GM23338 (cell line): ENCODE data around the gene SIRPA.

Experiments used
- EZH2 ChIP-seq: fragments of 200-600 bp; sonication (generic); IDR thresholded peaks from one replicate; pipeline ENCODE4 v1.8.0; 2017; ENCODE audit warnings: antibody characterized with exemption, mild to moderate bottlenecking, low read depth; ENCODE audit not compliant: unreplicated experiment
- EZH2phosphoT487 ChIP-seq: fragments of 200-600 bp; sonication (generic); IDR thresholded peaks from one replicate; pipeline ENCODE4 v1.8.1; 2018; ENCODE audit warnings: antibody characterized with exemption; ENCODE audit not compliant: unreplicated experiment
- POLR2AphosphoS5 ChIP-seq: IDR thresholded peaks from 2 replicates; pipeline ENCODE4 v1.6.1; 2016; ENCODE audit warnings: antibody characterized with exemption, low read depth
- ZNF331 ChIP-seq: fragments of 250-450 bp; sonication (Bioruptor Pico); IDR thresholded peaks from 2 replicates; pipeline ENCODE4 v1.5.0; 2020; ENCODE audit warnings: low read depth, mild to moderate bottlenecking, moderate library complexity
- TF ChIP-seq, protein P1 (sequence below), 2 experiments: fragments of 200-600 bp in 1 of 2; sonication (generic) in 1 of 2; conservative IDR thresholded peaks; 2 replicates each; pipeline versions ENCODE4 v1.5.1 to v1.6.1; 2016 to 2017; ENCODE audit warnings: antibody characterized with exemption in 2 of 2, low read depth in 2 of 2, mild to moderate bottlenecking in 2 of 2, moderate library complexity in 1 of 2
- TF ChIP-seq, protein P2 (sequence below): fragments of 250-450 bp; sonication (Bioruptor Pico); IDR thresholded peaks from 2 replicates; pipeline ENCODE4 v1.5.0; 2020; ENCODE audit warnings: mild to moderate bottlenecking, moderate library complexity
- TF ChIP-seq, protein P3 (sequence below): IDR thresholded peaks from one replicate; pipeline ENCODE4 v1.6.1; 2018; ENCODE audit warnings: antibody characterized with exemption; ENCODE audit not compliant: unreplicated experiment

DNA sequence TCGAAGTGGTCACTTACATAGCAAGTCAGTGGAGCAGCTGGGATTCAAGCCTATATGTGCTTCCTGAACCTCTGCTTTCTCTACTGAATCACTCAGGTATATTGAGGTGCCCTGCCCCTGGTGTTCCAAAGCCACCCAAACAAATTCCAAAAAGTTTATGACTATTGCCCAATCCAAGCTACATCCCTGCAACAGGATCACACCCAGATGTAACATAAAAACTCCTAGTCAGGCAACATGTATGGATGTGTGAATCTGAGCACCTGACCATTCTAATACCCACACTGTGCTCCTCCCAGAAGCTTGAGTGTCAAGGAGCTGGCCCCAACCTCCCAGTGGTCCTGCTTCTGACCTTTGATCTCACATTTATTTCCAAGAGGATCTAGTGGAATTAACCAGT lies 39.5 kb upstream of the SIRPA start:
- no peak for TF ChIP-seq EZH2
- TF ChIP-seq, protein P1, sequence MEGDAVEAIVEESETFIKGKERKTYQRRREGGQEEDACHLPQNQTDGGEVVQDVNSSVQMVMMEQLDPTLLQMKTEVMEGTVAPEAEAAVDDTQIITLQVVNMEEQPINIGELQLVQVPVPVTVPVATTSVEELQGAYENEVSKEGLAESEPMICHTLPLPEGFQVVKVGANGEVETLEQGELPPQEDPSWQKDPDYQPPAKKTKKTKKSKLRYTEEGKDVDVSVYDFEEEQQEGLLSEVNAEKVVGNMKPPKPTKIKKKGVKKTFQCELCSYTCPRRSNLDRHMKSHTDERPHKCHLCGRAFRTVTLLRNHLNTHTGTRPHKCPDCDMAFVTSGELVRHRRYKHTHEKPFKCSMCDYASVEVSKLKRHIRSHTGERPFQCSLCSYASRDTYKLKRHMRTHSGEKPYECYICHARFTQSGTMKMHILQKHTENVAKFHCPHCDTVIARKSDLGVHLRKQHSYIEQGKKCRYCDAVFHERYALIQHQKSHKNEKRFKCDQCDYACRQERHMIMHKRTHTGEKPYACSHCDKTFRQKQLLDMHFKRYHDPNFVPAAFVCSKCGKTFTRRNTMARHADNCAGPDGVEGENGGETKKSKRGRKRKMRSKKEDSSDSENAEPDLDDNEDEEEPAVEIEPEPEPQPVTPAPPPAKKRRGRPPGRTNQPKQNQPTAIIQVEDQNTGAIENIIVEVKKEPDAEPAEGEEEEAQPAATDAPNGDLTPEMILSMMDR (conservative IDR thresholded peaks at IDR 0.05; ENCODE audit: low read depth in 2 of 2), result no peak
- TF ChIP-seq EZH2phosphoT487, result no peak
- no peak for TF ChIP-seq POLR2AphosphoS5
- TF ChIP-seq ZNF331, result no peak
- TF ChIP-seq, protein P2, sequence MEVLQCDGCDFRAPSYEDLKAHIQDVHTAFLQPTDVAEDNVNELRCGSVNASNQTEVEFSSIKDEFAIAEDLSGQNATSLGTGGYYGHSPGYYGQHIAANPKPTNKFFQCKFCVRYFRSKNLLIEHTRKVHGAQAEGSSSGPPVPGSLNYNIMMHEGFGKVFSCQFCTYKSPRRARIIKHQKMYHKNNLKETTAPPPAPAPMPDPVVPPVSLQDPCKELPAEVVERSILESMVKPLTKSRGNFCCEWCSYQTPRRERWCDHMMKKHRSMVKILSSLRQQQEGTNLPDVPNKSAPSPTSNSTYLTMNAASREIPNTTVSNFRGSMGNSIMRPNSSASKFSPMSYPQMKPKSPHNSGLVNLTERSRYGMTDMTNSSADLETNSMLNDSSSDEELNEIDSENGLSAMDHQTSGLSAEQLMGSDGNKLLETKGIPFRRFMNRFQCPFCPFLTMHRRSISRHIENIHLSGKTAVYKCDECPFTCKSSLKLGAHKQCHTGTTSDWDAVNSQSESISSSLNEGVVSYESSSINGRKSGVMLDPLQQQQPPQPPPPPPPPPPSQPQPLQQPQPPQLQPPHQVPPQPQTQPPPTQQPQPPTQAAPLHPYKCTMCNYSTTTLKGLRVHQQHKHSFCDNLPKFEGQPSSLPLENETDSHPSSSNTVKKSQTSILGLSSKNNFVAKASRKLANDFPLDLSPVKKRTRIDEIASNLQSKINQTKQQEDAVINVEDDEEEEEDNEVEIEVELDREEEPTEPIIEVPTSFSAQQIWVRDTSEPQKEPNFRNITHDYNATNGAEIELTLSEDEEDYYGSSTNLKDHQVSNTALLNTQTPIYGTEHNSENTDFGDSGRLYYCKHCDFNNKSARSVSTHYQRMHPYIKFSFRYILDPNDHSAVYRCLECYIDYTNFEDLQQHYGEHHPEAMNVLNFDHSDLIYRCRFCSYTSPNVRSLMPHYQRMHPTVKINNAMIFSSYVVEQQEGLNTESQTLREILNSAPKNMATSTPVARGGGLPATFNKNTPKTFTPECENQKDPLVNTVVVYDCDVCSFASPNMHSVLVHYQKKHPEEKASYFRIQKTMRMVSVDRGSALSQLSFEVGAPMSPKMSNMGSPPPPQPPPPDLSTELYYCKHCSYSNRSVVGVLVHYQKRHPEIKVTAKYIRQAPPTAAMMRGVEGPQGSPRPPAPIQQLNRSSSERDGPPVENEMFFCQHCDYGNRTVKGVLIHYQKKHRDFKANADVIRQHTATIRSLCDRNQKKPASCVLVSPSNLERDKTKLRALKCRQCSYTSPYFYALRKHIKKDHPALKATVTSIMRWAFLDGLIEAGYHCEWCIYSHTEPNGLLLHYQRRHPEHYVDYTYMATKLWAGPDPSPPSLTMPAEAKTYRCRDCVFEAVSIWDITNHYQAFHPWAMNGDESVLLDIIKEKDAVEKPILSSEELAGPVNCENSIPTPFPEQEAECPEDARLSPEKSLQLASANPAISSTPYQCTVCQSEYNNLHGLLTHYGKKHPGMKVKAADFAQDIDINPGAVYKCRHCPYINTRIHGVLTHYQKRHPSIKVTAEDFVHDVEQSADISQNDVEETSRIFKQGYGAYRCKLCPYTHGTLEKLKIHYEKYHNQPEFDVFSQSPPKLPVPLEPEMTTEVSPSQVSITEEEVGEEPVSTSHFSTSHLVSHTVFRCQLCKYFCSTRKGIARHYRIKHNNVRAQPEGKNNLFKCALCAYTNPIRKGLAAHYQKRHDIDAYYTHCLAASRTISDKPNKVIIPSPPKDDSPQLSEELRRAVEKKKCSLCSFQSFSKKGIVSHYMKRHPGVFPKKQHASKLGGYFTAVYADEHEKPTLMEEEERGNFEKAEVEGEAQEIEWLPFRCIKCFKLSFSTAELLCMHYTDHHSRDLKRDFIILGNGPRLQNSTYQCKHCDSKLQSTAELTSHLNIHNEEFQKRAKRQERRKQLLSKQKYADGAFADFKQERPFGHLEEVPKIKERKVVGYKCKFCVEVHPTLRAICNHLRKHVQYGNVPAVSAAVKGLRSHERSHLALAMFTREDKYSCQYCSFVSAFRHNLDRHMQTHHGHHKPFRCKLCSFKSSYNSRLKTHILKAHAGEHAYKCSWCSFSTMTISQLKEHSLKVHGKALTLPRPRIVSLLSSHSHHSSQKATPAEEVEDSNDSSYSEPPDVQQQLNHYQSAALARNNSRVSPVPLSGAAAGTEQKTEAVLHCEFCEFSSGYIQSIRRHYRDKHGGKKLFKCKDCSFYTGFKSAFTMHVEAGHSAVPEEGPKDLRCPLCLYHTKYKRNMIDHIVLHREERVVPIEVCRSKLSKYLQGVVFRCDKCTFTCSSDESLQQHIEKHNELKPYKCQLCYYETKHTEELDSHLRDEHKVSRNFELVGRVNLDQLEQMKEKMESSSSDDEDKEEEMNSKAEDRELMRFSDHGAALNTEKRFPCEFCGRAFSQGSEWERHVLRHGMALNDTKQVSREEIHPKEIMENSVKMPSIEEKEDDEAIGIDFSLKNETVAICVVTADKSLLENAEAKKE, result no peak
- TF ChIP-seq, protein P3, sequence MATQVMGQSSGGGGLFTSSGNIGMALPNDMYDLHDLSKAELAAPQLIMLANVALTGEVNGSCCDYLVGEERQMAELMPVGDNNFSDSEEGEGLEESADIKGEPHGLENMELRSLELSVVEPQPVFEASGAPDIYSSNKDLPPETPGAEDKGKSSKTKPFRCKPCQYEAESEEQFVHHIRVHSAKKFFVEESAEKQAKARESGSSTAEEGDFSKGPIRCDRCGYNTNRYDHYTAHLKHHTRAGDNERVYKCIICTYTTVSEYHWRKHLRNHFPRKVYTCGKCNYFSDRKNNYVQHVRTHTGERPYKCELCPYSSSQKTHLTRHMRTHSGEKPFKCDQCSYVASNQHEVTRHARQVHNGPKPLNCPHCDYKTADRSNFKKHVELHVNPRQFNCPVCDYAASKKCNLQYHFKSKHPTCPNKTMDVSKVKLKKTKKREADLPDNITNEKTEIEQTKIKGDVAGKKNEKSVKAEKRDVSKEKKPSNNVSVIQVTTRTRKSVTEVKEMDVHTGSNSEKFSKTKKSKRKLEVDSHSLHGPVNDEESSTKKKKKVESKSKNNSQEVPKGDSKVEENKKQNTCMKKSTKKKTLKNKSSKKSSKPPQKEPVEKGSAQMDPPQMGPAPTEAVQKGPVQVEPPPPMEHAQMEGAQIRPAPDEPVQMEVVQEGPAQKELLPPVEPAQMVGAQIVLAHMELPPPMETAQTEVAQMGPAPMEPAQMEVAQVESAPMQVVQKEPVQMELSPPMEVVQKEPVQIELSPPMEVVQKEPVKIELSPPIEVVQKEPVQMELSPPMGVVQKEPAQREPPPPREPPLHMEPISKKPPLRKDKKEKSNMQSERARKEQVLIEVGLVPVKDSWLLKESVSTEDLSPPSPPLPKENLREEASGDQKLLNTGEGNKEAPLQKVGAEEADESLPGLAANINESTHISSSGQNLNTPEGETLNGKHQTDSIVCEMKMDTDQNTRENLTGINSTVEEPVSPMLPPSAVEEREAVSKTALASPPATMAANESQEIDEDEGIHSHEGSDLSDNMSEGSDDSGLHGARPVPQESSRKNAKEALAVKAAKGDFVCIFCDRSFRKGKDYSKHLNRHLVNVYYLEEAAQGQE, result no peak
